Fibroblast of lung (primary cell): ENCODE data around the gene ARL4C. TPM values are rescaled to one million over a fixed set of nuclear protein-coding genes. Genes with fewer than 3 reads are reported as not detected.

Source experiments
- DNase-seq, 2 donors: peaks; one replicate each; pipeline versions ENCODE4 v3.0.0 to v3.0.0-alpha.2; 2010; ENCODE audit warnings: low read depth in 2 of 2
- H2AFZ ChIP-seq: 2 replicates; pipeline ENCODE4 v1.5.1; 2012; ENCODE audit warnings: low read length, control low read depth, inconsistent platforms
- H3K27ac ChIP-seq: 2 replicates; pipeline ENCODE4 v1.5.1; 2011; ENCODE audit warnings: low read length, control low read depth; ENCODE audit not compliant: insufficient read depth
- H3K27me3 ChIP-seq: 2 replicates; pipeline ENCODE4 v1.5.1; 2011; ENCODE audit warnings: mild to moderate bottlenecking, low read length; ENCODE audit not compliant: control insufficient read depth, insufficient read depth
- H3K36me3 ChIP-seq: 2 replicates; pipeline ENCODE4 v1.5.1; 2011; ENCODE audit warnings: low read length; ENCODE audit not compliant: control insufficient read depth, insufficient read depth
- H3K4me1 ChIP-seq: 2 replicates; pipeline ENCODE4 v1.5.1; 2011; ENCODE audit warnings: low read length; ENCODE audit not compliant: control insufficient read depth, insufficient read depth; ENCODE audit errors: extremely low read depth
- H3K4me2 ChIP-seq: 2 replicates; pipeline ENCODE4 v1.5.1; 2011; ENCODE audit warnings: low read length, control low read depth; ENCODE audit not compliant: insufficient read depth; ENCODE audit errors: extremely low read depth
- H3K4me3 ChIP-seq, 4 experiments: fragments of 200-600 bp in 1 of 4; sonication (generic) in 1 of 4; replicated peaks in 1 of 4; 2 replicates each; pipeline ENCODE4 v1.5.1; 2011 to 2016; ENCODE audit warnings: low read length in 4 of 4, low read depth in 3 of 4, mild to moderate bottlenecking in 3 of 4, control low read depth in 2 of 4, inconsistent platforms in 1 of 4, mixed read lengths in 1 of 4; ENCODE audit not compliant: insufficient read depth in 1 of 4; ENCODE audit errors: control extremely low read depth in 1 of 4
- H3K79me2 ChIP-seq: 2 replicates; pipeline ENCODE4 v1.5.1; 2012; ENCODE audit warnings: mild to moderate bottlenecking, low read length, inconsistent platforms; ENCODE audit not compliant: control insufficient read depth, insufficient read depth
- H3K9ac ChIP-seq: 2 replicates; pipeline ENCODE4 v1.5.1; 2011; ENCODE audit warnings: mild to moderate bottlenecking, low read length, control low read depth; ENCODE audit not compliant: insufficient read depth
- H3K9me3 ChIP-seq: 2 replicates; pipeline ENCODE4 v1.5.1; 2012; ENCODE audit warnings: low read depth, low read length; ENCODE audit not compliant: control insufficient read depth, insufficient read depth
- H4K20me1 ChIP-seq: 2 replicates; pipeline ENCODE4 v1.5.1; 2011; ENCODE audit warnings: low read length; ENCODE audit not compliant: control insufficient read depth, insufficient read depth; ENCODE audit errors: extremely low read depth
- CTCF ChIP-seq, 2 donors: IDR thresholded peaks in 1 of 2; conservative IDR thresholded peaks in 1 of 2; 1 replicate in 1 of 2; 2 replicates in 1 of 2; pipeline ENCODE4 v1.5.1; 2011 to 2012; ENCODE audit warnings: low read length in 2 of 2, control low read depth in 1 of 2, inconsistent platforms in 1 of 2, low read depth in 1 of 2, mild to moderate bottlenecking in 1 of 2
- EZH2 ChIP-seq: IDR thresholded peaks from 2 replicates; pipeline ENCODE4 v1.5.1; 2012; ENCODE audit warnings: low read length, control low read depth, mild to moderate bottlenecking; ENCODE audit errors: missing control alignments
- polyA plus RNA-seq, 2 donors: library from polyadenylated mRNA; depleted of rRNA in 1 of 2; stranded (reverse) in 1 of 2; unstranded in 1 of 2; fragments of >200 nt; gene quantifications; 2 replicates each; pipeline ENCODE4 v1.2.1, GENCODE V29; 2011 to 2012; ENCODE audit warnings: missing spikeins in 1 of 2
- total RNA-seq: library from RNA; depleted of rRNA; stranded (reverse); fragments of >200 nt; gene quantifications from 2 replicates; pipeline ENCODE4 v1.2.1, GENCODE V29; 2014

Gene ARL4C
- total and polyA plus RNA-seq, 2 donors (not counting 1 experiment from before 2014, with no cell fraction given) = 23.2 to 80.9 TPM

GRCh38 chr2:234451242-234451641 lies 45.6 kb downstream of the ARL4C start:
- Histone ChIP-seq H3K79me2 (no peaks in the 10 kb centered on the region), H2AFZ (no peak overlapping the region), H3K9me3 (no peaks in the 10 kb centered on the region), H3K27me3 (no peaks in the 10 kb centered on the region), H3K4me2 (no peak overlapping the region), H3K9ac (no peak overlapping the region), H3K36me3 (no peaks in the 10 kb centered on the region), H3K4me1 (peaks cover 20% of the 10 kb centered on the region), H3K27ac (peak overlapping the region; percentile 84), H3K4me3 (no peak overlapping the region), H4K20me1 (no peaks in the 10 kb centered on the region)
- peak in 1 of 2 donors; percentile 61 for DNase-seq
- TF ChIP-seq EZH2 (no peak), CTCF (conservative IDR thresholded peaks at IDR 0.05 in 1 of 2, IDR thresholded peaks at IDR 0.05 in 1 of 2; ENCODE audit: low read depth in 1 of 2, low read length in 2 of 2) (no peak)

- H3K9ac ChIP-seq = no peak overlapping the region
- H3K9me3 ChIP-seq = no peaks in the 10 kb centered on the region
- H2AFZ ChIP-seq = no peak overlapping the region
- H3K4me2 ChIP-seq = no peak overlapping the region
- H3K79me2 ChIP-seq = no peaks in the 10 kb centered on the region
- no peaks in the 10 kb centered on the region for H3K36me3 ChIP-seq
- no peaks in the 10 kb centered on the region for H3K27me3 ChIP-seq
- TF ChIP-seq CTCF (conservative IDR thresholded peaks at IDR 0.05 in 1 of 2, IDR thresholded peaks at IDR 0.05 in 1 of 2; ENCODE audit: low read depth in 1 of 2, low read length in 2 of 2) (no peak), EZH2 (no peak)
- H4K20me1 ChIP-seq = no peaks in the 10 kb centered on the region
- no peak for DNase-seq
- no peak overlapping the region for H3K4me3 ChIP-seq
- peaks cover 20% of the 10 kb centered on the region for H3K4me1 ChIP-seq
- no peak overlapping the region for H3K27ac ChIP-seq
Measured at GRCh38 chr2:234450431-234451124, 46.3 kb downstream of the ARL4C start.

- Histone ChIP-seq H3K36me3 (no peaks in the 10 kb centered on the region), H3K4me2 (no peak overlapping the region), H2AFZ (no peak overlapping the region), H3K79me2 (no peaks in the 10 kb centered on the region), H4K20me1 (no peaks in the 10 kb centered on the region), H3K27me3 (no peaks in the 10 kb centered on the region), H3K9ac (no peak overlapping the region), H3K27ac (no peak overlapping the region), H3K4me3 (no peak overlapping the region), H3K4me1 (peaks cover 27% of the 10 kb centered on the region), H3K9me3 (no peaks in the 10 kb centered on the region)
- peak in 1 of 2 donors; percentile 25 for DNase-seq
- TF ChIP-seq CTCF (conservative IDR thresholded peaks at IDR 0.05 in 1 of 2, IDR thresholded peaks at IDR 0.05 in 1 of 2; ENCODE audit: low read depth in 1 of 2, low read length in 2 of 2) (no peak), EZH2 (no peak)
Measured at GRCh38 chr2:234448506-234449184, 48.2 kb downstream of the ARL4C start.
